Activated CD8-positive, alpha-beta memory T cell treated with anti-CD3 and anti-CD28 coated beads, Interleukin-2, amount 50 U/mL, for 1 hour (primary cell): ENCODE measurements around the gene RBM19.

Experiments
- DNase-seq: peaks from one replicate; pipeline ENCODE4 v3.0.0-alpha.2; 2020; ENCODE audit errors: extremely low read depth

The RBM19 gene

DNA sequence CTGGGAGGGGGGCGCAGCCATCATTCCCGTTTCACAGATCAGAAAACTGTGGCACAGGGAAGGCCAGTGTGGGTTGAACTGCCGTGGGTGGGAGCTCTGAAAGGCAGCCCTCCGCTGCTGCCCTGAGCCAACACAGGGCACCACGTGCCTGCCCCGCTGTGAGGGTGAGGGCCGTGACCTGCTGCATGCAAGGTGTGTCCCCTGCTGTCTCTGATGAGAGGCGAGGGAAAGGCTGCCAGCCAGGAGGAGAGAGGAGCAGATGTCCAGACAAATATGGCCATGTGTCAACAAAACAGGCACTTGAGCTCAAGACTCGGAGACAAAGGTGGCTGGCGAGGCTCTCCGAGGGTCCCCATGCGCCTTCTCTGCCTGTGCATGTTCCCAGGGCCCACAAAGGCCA is 108.8 kb downstream of the RBM19 start:
- DNase-seq: no peak

DNA sequence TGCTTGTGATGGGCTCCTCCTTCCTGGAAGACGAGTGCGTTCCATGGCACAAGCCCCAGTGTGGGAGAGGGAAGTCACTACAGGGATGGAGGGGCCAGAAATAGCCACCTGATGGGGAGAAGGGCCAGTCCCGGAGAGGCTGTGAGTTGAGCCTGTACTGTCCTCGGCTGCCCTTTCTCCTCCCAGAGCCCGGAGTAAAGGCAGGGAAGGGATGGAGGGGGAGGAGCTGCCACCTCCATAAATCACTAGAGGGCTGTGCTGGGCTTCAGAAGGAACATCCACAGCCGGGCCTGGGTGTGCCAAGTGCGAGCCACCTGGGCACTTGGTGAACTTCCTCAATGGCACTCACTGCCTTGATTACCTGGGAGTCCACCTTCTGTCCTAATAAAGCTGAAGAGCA is 110.1 kb downstream of the RBM19 start:
- no peak for DNase-seq

DNA sequence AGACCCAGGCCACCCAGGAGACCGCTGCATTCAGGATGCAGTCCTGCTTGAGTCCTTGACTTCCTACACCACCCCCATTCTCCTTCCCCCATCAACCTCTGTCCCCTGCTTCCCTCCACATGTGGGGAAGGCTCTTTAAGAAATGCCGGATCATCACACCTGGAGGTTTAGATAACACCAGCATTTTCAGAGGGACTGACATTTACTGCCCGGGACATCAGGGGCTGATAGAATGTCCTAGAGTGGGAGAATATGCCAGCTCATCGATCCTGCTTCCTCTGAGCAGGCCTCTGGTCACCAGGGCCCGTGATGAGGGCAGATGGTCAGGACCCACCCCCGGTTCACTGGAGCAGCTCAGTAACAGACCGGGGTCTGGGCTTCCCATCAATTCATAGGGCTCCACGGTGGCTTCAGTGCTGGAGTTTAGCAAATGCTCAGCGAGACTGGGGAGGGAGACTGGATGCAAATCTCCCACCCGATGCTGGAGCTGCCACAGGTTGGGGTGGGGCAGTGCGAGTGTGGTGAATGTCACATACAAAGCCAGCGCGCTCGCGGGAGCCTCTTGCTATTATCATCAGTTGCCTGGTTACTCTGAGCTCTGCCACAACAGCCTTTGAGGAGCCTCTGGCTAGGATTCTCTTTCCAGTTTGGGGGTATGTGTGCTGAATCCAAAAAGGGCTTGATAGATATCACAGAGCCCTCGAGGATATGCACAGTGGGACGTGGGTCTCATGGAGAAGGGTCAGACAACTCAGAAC is 111.6 kb downstream of the RBM19 start:
- no peak for DNase-seq

DNA sequence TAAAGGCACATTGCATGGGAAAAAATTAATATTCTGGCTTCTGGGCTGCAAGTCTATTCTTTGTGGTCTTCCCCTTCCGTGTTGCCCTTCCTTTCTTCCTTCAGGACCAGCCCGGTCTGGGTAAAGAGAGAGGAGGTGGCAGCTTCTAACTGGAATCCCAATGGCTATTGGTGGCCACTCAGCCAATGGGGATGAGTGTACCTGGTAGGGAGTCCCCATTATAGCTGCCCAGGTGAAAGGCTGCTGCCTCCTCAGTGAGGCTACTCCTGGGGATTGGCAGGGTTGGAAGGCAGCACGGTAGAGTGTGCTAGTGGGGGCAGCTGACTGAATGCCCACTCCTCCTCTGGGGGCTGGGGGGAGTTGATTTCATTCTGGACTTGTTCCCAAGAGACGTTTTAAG is 112.6 kb downstream of the RBM19 start:
- no peak for DNase-seq

DNA sequence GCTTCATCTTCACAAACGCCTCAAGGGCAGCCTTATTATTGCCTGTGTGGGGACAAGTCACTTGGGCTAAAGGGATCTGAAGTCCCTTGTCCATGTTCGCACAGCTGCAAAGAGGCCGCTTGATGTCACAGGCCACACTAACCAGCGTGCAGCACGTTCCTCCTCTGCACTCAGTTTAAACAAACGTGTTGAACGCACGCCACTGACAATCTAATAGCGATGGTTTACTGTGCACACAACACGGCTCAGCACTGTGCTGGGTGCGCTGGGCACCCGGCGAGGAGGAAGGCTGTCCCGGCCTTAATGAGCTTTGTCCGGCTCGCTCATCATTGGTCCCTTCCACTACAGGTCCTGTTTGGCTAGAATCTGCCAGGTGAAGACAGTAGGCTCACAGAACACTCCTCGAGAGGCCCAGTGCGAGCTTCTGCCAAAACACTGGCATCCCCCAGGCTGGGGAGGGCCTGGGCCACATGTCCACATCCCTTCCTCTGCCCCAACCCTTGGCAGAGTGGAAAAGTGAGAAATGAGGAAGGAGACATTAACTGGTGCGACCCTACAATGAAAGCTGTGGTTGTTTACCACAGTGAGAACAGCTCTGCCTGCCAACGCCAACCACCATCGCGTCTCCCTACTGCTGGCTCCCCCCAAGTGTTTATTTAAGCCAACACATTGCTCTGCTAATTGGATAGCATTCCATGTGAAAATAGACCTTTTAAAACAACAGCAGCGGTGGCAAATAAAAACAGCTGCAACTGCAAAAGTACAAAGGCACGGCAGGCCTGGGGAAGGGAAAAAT is 113.2 kb downstream of the RBM19 start:
- no peak for DNase-seq

DNA sequence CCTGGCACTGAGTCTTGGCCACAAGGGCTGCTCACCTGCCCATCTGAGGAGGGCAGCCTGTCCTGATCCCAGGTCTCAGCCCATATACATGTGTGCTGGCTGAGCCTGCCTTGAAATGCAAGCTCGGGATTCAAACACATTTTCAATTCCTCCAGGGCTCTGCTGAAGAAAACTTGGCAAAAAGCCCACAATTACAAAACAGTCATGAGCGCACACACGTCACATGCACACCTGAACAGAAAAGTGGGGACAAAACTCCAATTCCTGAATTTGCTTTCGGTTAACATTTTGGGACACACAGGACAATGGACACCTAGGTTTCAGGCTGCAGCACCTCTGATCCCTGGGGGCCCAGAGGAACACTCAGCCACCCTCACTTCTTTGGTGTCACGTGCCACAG is 113.9 kb downstream of the RBM19 start:
- no peak for DNase-seq

DNA sequence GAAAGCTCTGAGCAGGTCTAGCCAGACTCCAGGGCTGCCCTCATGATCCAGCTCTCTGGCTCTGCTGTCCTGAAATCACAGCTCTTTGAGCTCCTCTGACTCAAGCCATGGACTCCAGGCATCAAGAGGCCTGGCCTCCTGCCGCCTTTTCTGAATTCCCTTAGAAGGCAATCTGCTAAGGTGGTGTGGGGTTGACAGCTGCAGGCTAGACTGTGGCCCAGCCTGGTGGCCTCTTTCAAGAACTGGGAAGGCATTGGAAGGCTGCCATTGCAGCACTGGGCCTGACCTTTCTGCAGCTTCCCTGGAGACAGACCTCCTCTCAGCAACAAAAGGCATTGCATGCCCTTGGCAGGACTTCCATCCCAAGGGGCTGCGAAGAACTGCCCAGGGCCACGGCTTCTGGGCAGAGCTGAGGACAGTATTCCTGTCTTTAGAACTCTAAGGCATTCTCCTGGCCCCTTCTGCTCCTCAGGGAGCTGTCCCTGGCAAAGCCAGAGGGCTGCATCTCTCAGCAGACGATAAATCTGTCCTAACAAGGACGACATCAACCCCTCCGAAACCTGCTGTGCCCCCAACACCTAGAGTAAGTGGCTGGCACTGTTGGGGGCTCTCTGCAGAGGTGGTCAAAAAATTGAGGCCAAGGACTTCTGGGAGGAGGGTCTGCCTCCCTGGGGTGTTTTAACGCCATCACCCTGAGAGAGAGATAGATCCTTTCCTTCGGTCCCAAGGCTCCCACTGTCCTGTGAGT is 115.6 kb downstream of the RBM19 start:
- no peak for DNase-seq

DNA sequence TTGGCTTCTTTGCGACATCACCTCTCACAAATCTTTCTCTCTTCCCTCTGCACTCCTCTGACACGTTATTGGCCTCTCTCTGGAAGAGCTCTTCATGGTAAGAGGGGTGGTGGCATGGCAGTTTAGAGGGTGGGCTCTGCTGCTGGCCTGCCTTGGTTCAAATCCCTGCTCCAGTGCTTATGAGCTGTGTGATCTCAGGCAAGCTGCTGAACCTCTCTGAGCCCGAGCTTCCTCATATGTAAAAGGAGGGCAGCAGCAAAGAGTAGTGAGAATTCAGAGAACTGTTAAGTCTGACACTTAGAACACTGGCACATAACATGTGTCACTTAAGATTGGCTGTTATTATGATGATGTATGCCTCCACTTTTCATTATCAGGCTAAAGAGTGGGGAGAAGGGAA is 118.3 kb downstream of the RBM19 start:
- DNase-seq: no peak

DNA sequence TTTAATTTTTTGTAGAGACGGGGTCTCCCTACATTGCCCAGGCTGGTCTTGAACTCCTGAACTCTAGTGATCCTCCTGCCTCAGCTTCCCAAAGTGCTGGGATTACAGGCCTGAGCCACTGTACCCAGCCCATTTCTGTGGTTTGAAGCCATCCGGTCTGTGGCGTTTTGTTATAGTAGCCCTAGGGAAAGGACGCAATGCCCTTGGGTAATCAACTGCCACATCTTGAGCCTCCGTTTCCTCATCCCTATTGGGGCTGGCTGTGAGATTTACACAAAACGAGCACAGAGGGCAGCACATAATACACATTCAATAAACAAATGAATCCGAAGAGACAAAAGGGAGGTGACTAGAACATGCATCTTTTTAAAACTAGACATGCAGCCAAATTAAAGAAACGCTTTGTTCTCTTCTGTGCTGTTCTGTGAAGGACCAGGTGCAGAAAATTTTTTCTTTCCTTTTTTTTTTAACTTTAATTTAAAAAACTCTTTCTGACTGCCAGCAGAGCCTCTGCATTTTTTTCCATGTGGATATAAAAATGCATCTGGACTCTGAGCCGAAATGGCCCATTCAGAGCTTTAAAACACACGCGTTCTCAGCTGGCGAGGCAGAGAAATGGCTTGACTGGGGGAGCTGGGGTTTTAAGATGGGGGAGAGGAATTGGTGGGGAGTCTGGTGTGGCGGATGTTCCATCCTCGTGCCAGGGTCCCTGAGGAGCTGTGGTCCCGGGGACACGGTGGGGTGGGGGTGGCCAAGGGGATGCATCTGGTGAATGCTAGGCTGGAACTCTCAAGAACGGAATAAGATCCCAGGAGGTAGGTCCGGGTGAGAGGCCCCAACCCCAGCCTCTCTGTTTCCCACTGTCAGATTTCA is 119.0 kb downstream of the RBM19 start:
- no peak for DNase-seq

DNA sequence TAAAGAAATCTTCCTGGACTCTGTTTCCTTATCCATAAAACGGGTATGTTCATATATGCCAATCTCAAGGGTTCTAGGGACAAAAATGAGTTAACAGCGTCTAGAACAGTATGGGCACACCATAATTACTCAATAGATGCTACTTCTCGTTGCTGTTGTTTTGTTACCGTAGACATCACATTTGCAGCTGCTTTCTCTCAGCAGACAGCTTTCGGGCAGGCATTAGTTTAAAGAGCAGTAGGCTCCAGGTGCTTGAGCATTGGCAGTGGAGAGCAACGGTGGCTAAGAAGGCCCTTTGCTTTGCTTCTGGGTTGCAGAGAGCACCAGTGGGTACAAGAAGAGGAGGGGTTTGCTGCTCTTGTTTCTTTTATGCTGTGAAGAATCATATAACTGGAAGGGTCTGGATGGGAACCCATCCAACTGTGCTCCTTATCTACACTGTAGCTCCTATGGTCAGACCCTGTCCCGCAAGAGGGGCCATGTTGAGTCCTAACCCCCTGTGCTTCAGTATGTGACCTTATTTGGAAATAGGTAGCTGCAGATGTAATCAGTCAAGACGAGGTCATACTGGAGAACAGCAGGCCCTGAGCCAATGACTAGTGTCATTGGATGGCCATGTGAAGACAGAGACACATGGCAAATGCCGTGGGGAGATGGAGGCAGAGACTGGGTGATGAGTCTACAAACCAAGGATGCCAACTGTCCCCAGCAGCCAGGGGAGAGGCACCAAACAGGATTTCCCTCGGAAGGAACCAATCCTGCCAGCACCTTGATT is 120.0 kb downstream of the RBM19 start:
- no peak for DNase-seq

DNA sequence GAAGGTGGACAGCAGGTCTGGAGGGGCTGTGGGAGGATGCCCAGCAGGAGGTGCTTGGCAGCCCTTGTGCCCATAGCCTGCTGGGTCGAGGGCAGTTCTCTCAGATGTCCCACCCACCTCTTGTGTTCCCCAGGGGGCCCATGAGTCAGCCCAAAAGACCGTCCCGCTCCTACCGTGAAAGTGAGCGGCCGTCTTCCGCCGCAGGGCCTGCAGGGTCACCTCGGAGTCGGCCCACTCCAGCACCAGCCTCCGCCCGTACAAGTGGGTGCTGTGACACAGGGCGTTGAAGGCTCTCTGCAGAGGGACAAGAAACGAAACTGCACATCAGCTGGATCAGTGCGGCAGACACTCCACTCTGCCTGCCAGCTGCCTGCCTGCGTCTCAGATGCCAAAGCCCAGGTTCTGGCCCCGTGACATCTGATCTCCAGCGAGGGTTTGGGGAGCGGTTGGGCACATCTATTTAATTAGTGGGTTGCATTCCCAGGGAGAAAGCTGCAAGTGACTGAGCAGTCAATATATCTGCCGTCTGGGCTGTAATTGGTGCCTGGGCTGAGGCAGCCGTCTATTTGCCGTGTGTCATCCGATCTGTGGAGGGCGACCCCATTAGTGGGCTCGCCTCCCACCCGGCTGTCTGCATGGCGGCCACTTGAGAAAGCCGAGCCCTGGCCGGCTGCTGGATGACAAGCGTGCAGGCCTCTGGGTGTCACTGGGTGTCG is 121.5 kb downstream of the RBM19 start:
- no peak for DNase-seq

DNA sequence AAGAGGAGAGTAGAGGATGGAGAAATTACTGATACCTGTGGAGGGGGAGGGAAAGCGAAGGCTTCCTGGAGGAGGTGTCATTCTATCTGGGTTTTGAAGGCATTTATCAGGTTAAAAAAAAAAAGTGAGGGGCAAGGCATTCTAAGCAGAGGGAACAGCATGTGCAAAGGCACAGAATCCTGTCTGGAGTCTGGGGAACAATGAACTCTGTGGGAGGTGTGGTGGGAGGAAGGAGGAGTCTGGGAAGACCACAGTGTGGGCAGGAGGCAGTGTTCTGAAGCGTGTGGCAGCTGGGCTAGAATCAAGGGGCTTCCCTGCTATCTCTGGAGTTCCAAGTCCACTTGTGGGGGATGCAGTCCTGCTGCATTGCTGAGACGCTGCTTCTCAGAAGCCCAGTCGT is 123.4 kb downstream of the RBM19 start:
- no peak for DNase-seq

DNA sequence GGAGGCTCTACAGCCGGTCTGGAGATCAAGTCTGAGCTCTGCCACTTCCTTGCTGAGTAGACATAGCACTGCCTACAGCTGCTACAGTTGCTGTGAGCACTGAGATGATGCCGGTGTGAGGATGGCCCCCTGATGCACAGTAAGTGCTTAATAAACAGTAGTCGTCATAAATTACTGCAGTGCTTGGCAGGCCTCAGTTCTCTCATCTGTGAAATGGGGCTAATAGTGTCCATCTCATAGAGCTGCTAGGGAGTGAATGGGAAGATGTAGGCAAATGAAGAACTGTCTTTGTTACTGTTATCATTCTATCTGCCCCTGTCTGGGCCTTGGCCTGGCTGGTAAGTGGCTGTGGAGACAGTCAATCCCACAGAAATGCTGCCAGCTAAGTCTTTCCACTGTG is 124.3 kb downstream of the RBM19 start:
- no peak for DNase-seq

DNA sequence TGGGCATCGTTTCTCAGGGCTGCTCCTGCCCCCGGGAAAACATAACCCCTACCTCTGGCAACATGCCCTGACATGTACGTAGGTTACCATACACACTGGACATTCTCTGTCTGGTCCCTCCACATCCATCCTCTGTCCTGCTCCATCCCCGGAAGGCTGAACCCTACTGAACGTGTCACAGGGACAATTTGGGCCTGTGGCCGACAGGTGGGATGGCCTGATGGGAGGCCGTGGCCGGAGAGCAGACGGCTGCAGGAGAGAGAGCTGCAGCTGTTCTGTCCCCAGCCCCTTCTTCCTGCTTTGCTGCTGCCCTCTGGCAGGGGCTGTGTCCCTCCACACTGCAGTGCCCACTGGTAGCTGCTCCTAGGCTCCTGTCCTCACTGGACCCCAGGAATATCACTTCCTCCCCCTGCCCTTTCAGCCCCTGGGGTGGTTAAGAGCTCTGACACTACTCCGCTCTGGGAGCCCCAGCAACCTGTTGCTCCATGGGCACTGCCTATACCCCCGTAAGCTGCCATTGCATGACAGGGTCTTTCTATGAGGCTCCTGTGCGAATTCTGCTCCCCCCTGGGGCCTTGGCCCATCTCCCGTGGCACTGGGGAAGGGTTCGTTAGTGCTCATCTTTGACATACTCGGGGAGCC is 125.6 kb downstream of the RBM19 start:
- DNase-seq: no peak

DNA sequence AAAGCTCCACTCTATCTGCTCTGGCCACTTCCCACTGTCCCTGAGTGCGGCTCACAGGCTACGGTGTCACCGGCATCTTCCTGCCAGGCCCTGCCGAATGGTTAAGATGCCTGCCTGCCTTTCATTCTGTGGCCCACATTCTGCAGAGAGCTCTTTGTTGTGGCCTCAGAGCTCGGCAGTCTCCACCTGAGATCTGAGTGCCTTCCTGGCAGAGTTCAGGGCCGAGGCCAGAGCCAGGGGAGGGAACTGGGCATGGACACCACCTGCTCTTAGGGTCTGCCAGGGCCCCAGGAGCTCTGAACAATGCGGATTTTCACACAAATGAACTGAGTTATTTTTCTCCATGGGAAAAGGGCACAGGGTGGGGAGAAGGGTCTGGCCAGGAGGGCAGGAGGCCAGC is 127.2 kb downstream of the RBM19 start:
- DNase-seq: no peak

DNA sequence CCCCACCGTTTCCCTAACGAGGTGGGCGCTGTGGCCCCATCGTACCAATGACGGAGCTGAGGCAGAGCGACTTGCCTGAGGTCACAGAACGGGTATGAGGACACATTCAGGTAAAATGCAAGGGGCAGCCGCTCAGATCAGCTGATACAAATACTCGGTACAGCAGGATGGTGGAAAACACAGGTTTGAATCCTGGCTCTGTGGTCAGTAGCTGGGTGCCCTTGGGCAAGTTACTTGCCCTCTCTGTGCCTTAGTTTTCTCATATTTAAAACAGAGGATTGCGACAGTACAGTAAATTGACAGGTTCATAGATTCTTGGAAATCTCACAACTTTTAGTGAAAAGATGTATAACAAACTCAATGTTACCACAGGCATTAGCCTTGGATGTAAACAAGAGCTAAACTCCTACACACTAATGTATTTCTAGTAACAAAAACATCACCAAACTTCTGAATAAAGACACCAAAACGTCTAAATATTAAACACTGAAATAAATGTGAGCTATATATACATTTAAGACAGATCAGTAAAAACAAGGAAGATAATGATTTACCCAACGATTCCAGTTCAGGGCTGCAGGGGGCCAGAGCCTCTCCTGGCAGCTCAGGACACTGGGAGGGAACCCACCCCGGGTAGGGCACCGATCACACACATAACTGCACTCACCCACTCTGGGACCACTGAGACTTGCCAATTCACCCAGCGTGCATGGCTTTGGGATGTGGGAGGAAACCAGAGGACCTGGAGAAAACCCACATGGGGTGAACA is 128.4 kb downstream of the RBM19 start:
- DNase-seq: no peak

DNA sequence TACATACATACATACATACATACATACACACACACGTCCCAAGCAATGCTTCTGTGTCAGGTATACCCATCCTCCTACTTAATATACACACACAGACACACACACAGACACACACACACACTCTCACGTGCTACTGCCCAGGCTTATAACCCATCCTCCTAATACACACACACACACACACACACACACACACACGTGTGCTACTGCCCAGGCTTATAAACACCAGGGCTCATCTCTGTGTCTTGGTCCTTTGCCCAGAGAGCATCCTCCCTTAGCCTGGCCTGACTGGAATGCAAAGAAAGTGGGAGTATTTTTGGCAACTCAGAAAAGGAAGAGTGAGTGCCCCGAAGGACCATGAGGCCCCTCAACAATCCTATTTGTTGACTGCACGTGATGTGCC is 129.0 kb downstream of the RBM19 start:
- DNase-seq: no peak

DNA sequence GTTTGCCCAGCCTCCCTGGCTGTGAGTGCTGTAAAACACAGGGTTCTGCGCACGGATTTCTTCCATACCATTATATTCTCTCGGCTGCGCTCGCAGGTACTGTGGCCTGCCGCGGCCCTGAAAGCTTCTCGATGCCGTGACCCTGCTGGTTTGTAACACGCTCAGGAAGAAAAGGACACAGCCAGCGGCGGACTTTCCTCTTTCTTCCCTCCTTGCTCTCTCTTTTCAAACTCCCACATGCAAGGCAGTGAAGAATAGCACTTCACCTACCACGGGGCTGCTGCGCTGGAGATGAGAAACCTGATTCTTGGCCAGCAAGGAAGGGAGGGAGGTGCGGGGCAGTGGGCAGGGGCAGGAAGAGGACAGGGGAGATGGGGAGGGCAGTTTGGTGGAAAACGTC is 130.2 kb downstream of the RBM19 start:
- no peak for DNase-seq

DNA sequence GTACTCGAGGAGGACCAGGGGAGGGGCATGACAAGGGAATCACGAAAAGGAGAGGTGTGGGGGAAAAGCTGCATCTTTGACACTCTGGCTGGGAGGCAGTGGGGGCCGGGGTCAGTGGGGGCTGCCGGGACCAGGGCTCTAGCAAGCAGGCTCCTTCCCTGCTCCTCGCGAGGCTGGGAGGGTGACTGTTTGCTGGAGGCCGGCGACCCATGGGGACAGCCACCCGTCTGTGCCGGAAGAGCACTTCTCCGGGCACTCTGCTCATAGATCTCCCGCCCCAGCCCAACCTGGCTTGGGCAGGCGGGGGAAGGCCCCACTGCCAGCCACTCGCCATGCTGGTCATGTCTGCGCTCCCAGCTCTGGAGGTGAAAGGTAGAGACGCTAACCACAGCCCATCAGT is 130.7 kb downstream of the RBM19 start:
- DNase-seq: no peak
